Breast epithelium (tissue), 3 donors: Measurements from ENCODE around the gene TRIM31.

ENCODE experiments used
- CTCF ChIP-seq, 3 donors: fragments of 450-650 bp; IDR thresholded peaks; one replicate each; pipeline ENCODE4 v1.5.1; 2016 to 2017; ENCODE audit warnings: antibody characterized with exemption in 3 of 3, mild to moderate bottlenecking in 3 of 3, moderate library complexity in 3 of 3
- POLR2A ChIP-seq: fragments of 450-650 bp; IDR thresholded peaks from one replicate; pipeline ENCODE4 v1.6.1; 2016; ENCODE audit warnings: antibody characterized with exemption, mild to moderate bottlenecking, moderate library complexity
- POLR2AphosphoS5 ChIP-seq, 3 donors: sonication (generic); formaldehyde crosslinking; IDR thresholded peaks; one replicate each; pipeline ENCODE4 v1.6.1; 2017; ENCODE audit warnings: antibody characterized with exemption in 3 of 3

- TF ChIP-seq POLR2AphosphoS5 (IDR thresholded peaks at IDR 0.05) (no peak), CTCF (IDR thresholded peaks at IDR 0.05) (no peak), POLR2A (no peak)
Measured at GRCh38 chr6:30135757-30136156, 22.9 kb upstream of the TRIM31 start, which contains the start of gene TRIM40.
